Mesenteric fat pad (tissue), 1 donor: ENCODE measurements around the gene SPATA32. TPM values are rescaled to one million over a fixed set of nuclear protein-coding genes. Genes with fewer than 3 reads are reported as not detected.

Source experiments
- DNase-seq: peaks from one replicate; pipeline ENCODE4 v3.0.0-alpha.2; 2020; ENCODE audit warnings: low spot score
- total RNA-seq: library from RNA; stranded (reverse); fragmentation: NEBNext Ultra II Directional; extraction: Animal tissue kit (Norgen Biotek cat#: 25700); gene quantifications from one replicate; pipeline ENCODE4 v1.2.1, GENCODE V29; 2021
- donor health status: DM: yes; HTN: yes; CAD: no.

Gene SPATA32
- total RNA-seq, 1 donor from 2014 or later, result not detected

GRCh38 chr17:45293413-45294211 is 31.7 kb upstream of the SPATA32 start:
- peak; percentile 92 for DNase-seq

DNA sequence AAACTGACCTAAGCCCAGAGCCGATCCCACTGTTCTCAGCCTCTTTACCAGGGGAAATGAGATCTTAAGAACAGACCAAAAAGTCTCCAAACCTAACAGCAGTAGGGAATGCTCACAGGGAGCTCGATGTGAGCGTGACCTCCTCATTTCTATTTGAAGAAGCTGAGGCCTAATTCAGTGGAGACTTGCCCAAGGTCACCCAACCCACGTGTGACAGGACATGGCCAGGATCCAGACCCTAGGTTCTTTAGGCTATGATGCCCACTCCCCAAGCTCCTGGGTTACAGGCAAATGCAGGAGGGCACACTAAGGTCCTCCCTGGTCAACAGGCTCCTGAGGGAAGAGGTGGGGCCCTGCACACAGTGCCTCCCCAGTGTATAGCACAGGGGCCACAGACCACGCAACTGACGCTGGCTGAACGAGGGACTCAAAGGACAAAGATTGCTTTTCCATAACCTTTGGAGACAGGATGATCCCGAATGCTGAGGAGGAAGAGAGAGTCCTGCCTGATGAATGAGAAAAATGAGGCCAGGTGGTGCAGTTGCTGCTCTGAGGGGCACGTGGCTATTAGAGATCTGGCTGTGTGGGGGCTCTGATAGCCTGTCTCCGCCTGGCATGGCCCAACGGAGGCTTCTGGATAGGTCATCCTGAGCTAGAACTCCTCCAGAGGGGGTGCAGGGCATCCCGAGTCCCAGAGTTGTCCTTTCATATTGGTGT is 31.0 kb upstream of the SPATA32 start:
- DNase-seq, result no peak

DNA sequence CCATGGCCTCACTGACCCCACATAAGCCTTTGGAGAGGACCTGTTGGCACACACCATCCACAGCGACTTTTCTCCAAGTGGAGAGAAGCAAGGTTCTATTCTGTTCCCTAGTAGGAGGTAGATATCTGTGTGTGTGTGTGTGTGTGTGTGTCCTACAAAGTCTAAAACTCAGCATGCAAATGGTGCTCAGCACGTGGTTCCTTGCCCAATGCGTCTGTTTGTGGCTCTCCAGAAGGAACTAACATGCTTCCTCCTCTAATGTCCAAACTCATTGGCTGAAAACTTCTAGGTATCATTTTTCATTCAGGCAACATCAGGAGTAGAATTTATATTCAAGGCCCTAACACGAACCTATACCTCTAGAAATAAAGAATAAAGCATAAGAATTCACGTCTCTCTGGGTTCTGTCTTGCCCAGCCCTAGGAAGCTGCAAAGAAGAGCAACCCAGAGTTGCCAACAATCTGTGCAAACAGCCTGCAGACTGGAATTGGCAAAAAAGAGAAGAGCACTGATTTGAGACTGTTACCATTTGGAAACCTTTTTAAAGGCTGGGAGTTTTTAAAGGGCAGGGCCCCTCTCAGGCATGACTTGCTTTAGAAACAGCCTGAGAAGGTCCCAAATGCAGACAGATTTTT is 29.4 kb upstream of the SPATA32 start:
- no peak for DNase-seq

DNA sequence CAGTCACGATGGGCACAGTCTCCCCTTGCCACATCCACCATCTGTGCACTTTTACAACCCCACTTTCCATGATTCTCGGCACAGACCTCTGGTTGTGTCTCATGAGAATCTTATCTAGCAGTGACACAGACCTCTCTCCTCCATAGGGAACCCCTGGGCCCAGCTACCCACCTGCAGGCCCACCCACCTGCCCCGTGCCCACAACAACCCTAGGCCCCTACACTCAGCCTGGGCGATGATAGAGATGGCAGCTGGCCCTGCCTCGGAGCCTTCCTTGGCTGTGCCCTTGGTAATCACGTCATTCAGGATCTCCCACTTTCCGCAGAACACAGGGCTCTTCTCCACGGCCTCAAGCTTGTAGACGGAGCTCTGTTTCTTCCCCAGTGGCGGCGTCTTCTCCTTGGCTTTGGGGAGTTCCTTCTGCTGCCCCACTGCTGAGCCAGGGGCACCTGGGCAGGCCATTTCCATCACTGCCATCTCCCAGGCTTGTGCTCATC is 28.4 kb upstream of the SPATA32 start:
- no peak for DNase-seq

GRCh38 chr17:45289301-45290268 is 27.7 kb upstream of the SPATA32 start:
- no peak for DNase-seq

GRCh38 chr17:45288825-45289224 is 26.9 kb upstream of the SPATA32 start:
- DNase-seq, result no peak

DNA sequence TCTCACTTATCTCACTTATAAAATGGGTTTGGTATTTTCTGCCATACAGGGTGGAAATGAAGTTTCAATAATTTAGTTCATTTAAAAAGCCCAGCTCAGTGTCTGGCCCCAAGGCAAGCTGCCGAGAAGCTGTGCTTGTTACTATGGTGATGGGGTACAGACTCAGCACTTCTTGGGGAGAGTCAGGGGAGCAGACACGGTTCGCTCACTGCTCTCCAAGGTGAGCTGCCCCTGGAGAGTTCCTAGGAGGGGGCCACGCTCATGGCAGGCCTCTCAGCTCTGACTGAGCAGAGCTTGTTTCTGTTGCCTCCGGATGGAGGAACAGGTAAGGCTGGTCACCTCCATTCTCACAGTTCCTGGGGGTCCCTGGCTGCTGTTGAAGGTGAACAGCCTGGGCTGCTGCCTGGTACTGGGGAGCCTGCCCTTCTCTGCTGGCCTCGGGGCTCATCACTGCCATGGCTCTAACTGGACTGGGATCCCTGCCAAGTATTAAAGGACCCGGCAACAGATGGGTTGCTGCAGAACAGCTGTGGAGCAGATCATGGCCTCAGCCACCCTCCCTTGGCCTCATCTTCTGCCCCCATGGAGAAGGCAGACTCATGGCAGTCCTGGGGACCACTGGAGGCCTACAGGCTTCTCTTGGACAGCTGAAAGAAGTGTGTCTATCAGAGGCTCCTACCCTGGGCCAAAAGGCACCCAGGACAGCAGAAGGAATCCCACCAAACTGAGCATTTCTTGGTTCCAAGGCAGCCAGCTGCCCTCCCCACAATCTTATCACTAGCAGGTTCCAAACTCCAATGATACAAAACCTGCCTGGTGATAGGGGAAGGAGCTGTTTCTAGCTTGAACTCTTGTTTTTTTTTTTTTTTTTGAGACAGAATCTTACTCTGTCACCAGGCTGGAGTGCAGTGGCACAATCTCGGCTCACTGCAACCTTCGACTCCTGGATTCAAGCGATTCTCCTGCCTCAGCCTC is 25.9 kb upstream of the SPATA32 start:
- DNase-seq, result no peak

- DNase-seq, result no peak
Observed at GRCh38 chr17:45286286-45286685, 24.4 kb upstream of the SPATA32 start.

DNA sequence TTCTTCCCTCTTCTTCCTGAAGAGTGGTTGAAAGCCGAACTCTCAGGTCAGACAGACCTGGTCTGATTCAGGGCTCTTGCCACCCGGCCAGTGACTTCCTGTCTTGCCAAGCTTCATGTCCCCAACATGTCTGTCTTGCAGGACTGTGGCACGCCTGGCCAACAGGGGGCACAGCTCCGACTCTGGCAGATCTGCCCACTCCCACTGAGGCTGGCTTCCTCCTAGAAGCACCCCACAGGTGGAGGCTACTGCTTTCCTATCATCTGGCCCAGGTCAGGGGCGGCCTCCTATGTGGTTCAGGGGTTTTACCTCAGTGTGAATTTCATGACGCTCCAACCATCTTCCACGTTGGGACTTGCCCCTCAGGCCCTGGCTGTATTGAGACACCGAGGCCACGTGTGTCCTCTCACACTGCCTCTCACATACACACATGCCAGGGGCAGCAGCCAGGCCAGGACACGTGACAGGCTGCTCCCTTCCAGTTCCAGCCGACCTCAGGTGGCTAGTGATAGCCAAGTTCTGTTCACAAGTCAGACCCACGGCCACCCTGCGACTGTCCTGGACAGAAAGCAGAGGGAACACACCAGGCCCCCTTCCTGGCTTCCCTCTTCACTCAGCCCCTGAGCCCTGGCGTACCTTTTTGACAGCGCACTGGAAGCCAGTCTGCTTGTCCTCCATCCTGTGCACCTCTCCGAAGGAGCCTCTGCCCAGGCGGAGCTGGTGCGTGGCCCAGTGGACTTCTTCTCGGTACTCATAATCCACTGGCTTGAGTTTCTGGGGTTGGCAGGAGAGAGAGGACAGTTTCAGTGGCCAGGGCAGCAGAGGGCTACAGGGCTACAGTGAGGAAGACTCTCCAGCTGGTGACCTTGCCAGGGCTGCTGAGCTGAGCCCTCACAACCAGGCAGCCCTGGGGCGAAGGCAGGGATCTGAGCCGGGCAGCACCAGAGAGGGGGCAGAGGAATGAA is 22.6 kb upstream of the SPATA32 start:
- no peak for DNase-seq

- no peak for DNase-seq
Observed at GRCh38 chr17:45283711-45284110, 21.8 kb upstream of the SPATA32 start.

GRCh38 chr17:45282683-45283644 is 21.1 kb upstream of the SPATA32 start:
- no peak for DNase-seq

- no peak for DNase-seq
Observed at GRCh38 chr17:45279898-45280297, 18.0 kb upstream of the SPATA32 start.

DNA sequence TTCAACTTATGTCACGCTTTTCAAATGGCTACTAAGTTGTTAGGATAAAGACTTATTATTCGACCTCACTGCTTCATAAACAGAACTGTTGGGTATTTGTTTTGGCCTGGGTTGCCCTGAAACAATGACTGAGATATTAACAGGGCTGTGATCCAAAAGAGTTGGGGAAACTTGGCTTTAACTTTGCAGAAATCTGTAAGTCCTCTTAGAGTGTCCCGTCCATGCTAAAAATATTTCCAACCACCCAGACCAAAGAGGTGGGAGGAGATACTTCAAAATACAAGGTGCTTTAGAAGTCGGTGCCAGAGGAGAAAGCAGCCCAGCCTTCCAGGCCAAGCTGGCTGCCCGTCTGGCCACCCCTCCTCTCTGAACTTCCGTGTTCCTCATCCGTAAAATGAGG is 16.1 kb upstream of the SPATA32 start:
- DNase-seq, result no peak

- DNase-seq, result peak; percentile 94
Observed at GRCh38 chr17:45277216-45277849, 15.4 kb upstream of the SPATA32 start.

- DNase-seq, result no peak
Observed at GRCh38 chr17:45276031-45276430, 14.1 kb upstream of the SPATA32 start.

- DNase-seq, result no peak
Observed at GRCh38 chr17:45274033-45274432, 12.1 kb upstream of the SPATA32 start.

GRCh38 chr17:45273551-45273957 is 11.7 kb upstream of the SPATA32 start:
- no peak for DNase-seq
